Breast epithelium (tissue), 4 donors: Measurements from ENCODE around the gene CCDC187. TPM values are rescaled to one million over a fixed set of nuclear protein-coding genes. Genes with fewer than 3 reads are reported as not detected.

Experiments
- DNase-seq, 2 donors: peaks; one replicate each; pipeline ENCODE4 v3.0.0-alpha.2; 2019; ENCODE audit warnings: low spot score in 2 of 2
- H3K27ac ChIP-seq, 2 donors: fragments of 200-600 bp; sonication (generic) in 1 of 2; one replicate each; pipeline ENCODE4 v1.5.1; 2016 to 2019; ENCODE audit warnings: mild to moderate bottlenecking in 1 of 2
- H3K27me3 ChIP-seq, 2 donors: fragments of 200-600 bp; sonication (generic) in 1 of 2; one replicate each; pipeline versions ENCODE4 v1.5.1 to v1.6.0; 2017 to 2019; ENCODE audit warnings: control low read depth in 1 of 2, mild to moderate bottlenecking in 1 of 2
- H3K36me3 ChIP-seq: fragments of 200-600 bp; one replicate; pipeline ENCODE4 v1.5.1; 2019
- H3K4me1 ChIP-seq, 2 donors: fragments of 200-600 bp; sonication (generic); one replicate each; pipeline ENCODE4 v1.5.1; 2016 to 2019; ENCODE audit warnings: control low read depth in 1 of 2
- H3K4me3 ChIP-seq, 3 donors: fragments of 200-600 bp; sonication (generic); 1 replicate in 2 of 3; 2 replicates in 1 of 3; pipeline ENCODE4 v1.5.1; 2016 to 2019; ENCODE audit warnings: mild to moderate bottlenecking in 3 of 3, moderate library complexity in 2 of 3
- H3K9me3 ChIP-seq, 2 donors: fragments of 200-600 bp; sonication (generic) in 1 of 2; one replicate each; pipeline ENCODE4 v1.5.1; 2016 to 2019; ENCODE audit warnings: control low read depth in 1 of 2
- POLR2A ChIP-seq: fragments of 450-650 bp; IDR thresholded peaks from one replicate; pipeline ENCODE4 v1.6.1; 2016; ENCODE audit warnings: antibody characterized with exemption, mild to moderate bottlenecking, moderate library complexity
- POLR2AphosphoS5 ChIP-seq, 3 donors: sonication (generic); formaldehyde crosslinking; IDR thresholded peaks; one replicate each; pipeline ENCODE4 v1.6.1; 2017; ENCODE audit warnings: antibody characterized with exemption in 3 of 3
- intact Hi-C: fragments of 100-400 bp; cut with DNase I; formaldehyde crosslinking; loops from one replicate; pipeline ENCODE4 v1.15.1; 2023; ENCODE audit warnings: low total_unique reads
- total RNA-seq, 3 donors: library from RNA; depleted of rRNA; stranded (reverse); fragments of >200 nt; gene quantifications; one replicate each; pipeline ENCODE4 v1.1.0, GENCODE V29; 2016
- TF ChIP-seq, protein P1 (sequence below), 3 donors: fragments of 450-650 bp; IDR thresholded peaks; one replicate each; pipeline ENCODE4 v1.5.1; 2016 to 2017; ENCODE audit warnings: antibody characterized with exemption in 3 of 3, mild to moderate bottlenecking in 3 of 3, moderate library complexity in 3 of 3

CCDC187 gene
- total RNA-seq, 3 donors from 2014 or later = not detected

DNA sequence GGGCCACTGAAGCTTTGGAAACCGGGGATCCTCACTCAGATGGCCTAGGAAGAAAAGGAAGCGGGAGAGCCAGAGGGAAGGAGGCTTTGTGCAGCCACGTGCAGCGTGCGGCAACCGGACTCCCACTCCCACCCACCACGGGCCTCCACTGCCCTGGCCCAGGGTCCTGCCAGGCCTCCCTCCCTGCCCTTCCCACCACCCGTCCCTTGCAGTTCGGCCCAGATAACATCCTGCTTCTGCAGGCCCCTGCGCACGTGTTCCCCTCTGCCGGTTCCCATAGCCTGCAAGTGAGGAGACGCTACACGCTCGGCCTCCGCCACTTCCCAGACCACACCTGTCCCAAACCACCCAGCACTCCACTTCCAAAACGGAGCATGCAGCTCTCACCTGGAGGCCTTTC, 94.7 kb downstream of the CCDC187 start:
- no peak overlapping the region for H3K4me3 ChIP-seq
- intact Hi-C loops = no loop called here
- no peak overlapping the region for H3K27ac ChIP-seq
- no peaks in the 10 kb centered on the region for H3K4me1 ChIP-seq
- TF ChIP-seq POLR2A (no peak), POLR2AphosphoS5 (IDR thresholded peaks at IDR 0.05) (no peak)
- TF ChIP-seq, protein P1, sequence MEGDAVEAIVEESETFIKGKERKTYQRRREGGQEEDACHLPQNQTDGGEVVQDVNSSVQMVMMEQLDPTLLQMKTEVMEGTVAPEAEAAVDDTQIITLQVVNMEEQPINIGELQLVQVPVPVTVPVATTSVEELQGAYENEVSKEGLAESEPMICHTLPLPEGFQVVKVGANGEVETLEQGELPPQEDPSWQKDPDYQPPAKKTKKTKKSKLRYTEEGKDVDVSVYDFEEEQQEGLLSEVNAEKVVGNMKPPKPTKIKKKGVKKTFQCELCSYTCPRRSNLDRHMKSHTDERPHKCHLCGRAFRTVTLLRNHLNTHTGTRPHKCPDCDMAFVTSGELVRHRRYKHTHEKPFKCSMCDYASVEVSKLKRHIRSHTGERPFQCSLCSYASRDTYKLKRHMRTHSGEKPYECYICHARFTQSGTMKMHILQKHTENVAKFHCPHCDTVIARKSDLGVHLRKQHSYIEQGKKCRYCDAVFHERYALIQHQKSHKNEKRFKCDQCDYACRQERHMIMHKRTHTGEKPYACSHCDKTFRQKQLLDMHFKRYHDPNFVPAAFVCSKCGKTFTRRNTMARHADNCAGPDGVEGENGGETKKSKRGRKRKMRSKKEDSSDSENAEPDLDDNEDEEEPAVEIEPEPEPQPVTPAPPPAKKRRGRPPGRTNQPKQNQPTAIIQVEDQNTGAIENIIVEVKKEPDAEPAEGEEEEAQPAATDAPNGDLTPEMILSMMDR (IDR thresholded peaks at IDR 0.05) = no peak
- peaks cover 8 to 16% of the 10 kb centered on the region in 2 donors for H3K27me3 ChIP-seq
- H3K36me3 ChIP-seq = no peaks in the 10 kb centered on the region
- no peaks in the 10 kb centered on the region for H3K9me3 ChIP-seq
- no peak for DNase-seq

DNA sequence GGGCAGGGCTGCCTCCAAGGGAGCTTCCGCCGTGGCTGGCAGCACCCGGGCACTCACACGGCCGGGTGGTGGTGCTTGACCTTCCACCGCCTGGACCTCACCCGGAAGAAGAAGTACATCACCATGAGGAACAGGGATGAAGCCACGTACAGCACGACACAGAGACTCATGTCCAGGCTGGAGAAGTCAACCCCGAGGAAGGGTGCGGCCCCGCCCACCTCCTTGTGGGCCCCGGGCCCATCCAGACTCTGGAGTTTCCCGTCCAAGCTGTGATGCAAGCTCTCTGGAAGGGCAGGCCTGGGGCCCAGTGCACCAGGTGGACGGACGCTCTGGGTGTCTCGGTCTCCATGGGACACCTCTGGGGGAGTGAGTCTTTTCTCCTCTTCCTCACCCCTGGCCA, 95.2 kb downstream of the CCDC187 start:
- Histone ChIP-seq H3K27me3 (peaks cover 8 to 21% of the 10 kb centered on the region in 2 donors), H3K27ac (no peak overlapping the region), H3K4me1 (no peaks in the 10 kb centered on the region), H3K4me3 (no peak overlapping the region), H3K36me3 (no peaks in the 10 kb centered on the region), H3K9me3 (no peaks in the 10 kb centered on the region)
- no peak for TF ChIP-seq POLR2A
- no peak for TF ChIP-seq POLR2AphosphoS5 (IDR thresholded peaks at IDR 0.05)
- TF ChIP-seq, protein P1 (IDR thresholded peaks at IDR 0.05) = no peak
- intact Hi-C loops = no loop called here
- no peak for DNase-seq

DNA sequence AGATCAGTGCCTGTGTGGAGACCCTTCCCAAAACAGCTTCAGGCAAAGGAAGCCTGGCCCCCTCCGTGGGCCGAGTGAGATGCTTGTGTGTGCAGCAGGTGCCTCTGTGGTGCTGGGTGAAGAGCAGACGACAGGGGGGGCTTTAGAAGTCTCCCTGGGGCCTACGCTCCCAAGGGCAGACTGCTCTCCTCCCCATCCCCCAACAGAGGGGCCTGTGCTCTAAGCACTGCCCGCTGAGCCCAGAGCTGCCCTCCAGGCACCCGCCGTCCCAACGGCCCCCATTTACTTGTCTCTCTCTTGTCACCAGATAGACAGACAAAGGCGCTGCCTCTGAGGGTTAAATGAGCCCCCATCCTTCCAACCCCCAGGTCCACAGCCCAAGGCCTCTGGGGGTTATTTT, 96.3 kb downstream of the CCDC187 start:
- TF ChIP-seq, protein P1 (IDR thresholded peaks at IDR 0.05) = no peak
- Histone ChIP-seq H3K27ac (no peak overlapping the region), H3K9me3 (no peaks in the 10 kb centered on the region), H3K4me3 (no peak overlapping the region), H3K27me3 (peaks cover 11 to 30% of the 10 kb centered on the region in 2 donors), H3K4me1 (no peaks in the 10 kb centered on the region), H3K36me3 (no peaks in the 10 kb centered on the region)
- no peak for DNase-seq
- intact Hi-C loops = no loop called here

DNA sequence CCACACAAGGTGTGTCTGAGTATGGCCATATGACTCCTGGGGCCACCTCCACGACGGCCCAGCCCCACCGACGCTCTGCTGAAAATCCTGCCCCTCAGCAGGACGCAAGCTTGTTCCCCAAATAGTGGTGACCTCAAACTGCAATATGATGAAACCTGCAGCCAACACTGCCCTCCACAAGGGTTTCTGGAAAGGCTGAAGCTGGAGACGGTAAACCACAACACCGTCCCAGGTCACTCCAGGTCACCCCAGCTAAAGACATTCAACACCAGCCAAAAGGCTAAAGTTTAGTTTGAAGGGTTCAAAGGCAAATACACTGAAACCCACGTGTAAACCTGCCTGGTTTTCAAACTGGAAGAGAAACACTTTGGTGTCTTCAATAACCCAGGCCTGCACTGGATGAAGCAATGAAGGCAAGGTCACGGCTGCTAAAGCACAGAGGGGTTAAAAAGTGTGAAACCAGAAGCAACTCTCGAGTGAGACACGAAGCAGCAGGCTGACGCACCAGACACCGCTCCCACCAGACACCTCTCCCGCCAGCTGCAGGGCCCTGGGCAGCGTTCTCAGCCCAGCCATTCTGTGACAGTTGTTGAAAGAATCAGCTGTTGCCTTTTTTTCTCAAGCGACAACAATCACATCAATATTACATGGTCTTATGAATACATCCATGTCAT, 97.2 kb downstream of the CCDC187 start:
- no peak overlapping the region for H3K27ac ChIP-seq
- no peak for DNase-seq
- TF ChIP-seq POLR2AphosphoS5 (IDR thresholded peaks at IDR 0.05) (no peak), POLR2A (no peak)
- no peaks in the 10 kb centered on the region for H3K9me3 ChIP-seq
- no peaks in the 10 kb centered on the region for H3K36me3 ChIP-seq
- H3K4me3 ChIP-seq = no peak overlapping the region
- H3K4me1 ChIP-seq = no peaks in the 10 kb centered on the region
- H3K27me3 ChIP-seq = peaks cover 12 to 39% of the 10 kb centered on the region in 2 donors
- intact Hi-C loops = no loop called here

DNA sequence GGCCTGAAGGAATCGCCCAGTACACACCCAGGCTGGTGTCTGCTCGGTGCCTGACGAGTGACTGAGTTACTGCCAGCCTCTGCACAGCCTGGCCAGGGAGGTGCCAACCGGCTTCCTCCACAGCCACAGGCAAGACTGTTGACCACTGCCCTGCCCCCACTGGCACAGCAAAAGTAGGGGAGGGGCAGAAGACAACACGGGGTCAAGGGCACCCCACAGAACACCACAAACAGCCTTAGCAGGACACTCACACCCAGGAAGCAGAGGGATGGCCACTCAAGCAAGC, 98.2 kb downstream of the CCDC187 start:
- Histone ChIP-seq H3K27me3 (peaks cover 14 to 50% of the 10 kb centered on the region in 2 donors), H3K4me3 (no peak overlapping the region), H3K27ac (no peak overlapping the region), H3K9me3 (no peaks in the 10 kb centered on the region), H3K36me3 (no peaks in the 10 kb centered on the region), H3K4me1 (no peaks in the 10 kb centered on the region)
- TF ChIP-seq POLR2A (no peak), POLR2AphosphoS5 (IDR thresholded peaks at IDR 0.05) (no peak)
- TF ChIP-seq, protein P1 (IDR thresholded peaks at IDR 0.05) = no peak
- no peak for DNase-seq
- intact Hi-C loops = no loop called here
